Stimulated activated CD4-positive, alpha-beta T cell treated with anti-CD3 and anti-CD28 coated beads, Interleukin-15, amount 100 ng/mL, for 1 hour (primary cell): Measurements from ENCODE around the gene SFMBT2.
"Not testable (repeated sequence)": the region's sequence is repeated elsewhere in the genome, so short reads cannot be mapped to it uniquely, and the experiment has no call there.

Source experiments
- DNase-seq, 2 donors: peaks; one replicate each; pipeline ENCODE4 v3.0.0-alpha.2; 2020; ENCODE audit warnings: low read depth in 1 of 2, low spot score in 1 of 2

Gene SFMBT2

DNA sequence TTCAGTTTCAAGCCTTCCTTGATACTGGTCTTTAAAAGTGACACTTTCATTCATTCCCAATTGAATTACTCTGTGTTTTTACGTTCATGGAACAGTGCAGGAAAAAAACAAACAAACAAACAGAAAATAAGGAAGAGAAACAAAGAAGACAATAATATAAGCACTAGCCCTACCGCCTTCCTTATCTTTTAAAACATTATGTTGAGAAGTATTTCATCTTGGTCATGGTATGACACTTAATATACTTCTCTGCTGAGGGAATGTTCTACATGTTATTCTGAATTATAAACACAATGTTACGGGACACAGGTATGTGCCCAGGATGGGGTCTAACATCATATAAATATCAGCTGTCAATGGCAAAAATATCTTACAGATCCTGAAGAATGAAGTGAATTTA, 176.7 kb downstream of the SFMBT2 start:
- DNase-seq: no peak

DNA sequence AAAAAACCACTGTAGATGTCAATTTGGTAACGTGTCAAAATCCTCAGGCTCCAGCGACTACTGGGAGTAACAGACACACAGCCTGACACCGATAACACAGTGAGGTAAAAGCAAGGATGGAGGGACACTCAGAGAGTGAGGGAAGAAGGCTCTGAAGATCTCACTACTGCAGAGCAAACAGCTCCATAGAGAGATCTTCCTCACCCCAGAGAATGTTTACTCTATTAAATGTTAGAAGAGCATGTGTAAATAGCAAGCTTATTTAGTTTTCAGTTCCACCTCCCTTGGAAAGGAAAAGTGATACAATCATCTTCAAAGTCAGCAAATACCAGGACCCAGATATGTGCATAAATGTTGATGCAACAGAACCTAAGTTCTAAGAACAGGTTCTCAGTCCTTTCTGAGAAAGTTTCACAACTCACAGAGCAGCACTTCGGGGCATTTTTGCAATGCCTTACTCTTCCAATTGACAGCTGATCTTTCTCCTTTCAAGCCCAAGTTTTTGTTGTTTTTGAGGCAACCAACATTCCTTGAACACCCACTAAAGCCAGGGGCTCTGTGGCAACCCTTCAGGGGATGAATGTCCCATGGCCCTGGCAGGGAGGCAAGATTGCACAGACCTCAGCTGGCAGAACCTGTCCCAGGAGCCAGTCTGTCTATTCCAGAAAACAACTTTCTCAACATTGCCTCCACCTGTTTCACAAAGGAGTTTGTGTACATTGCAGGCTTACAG, 177.4 kb downstream of the SFMBT2 start:
- DNase-seq: no peak

DNA sequence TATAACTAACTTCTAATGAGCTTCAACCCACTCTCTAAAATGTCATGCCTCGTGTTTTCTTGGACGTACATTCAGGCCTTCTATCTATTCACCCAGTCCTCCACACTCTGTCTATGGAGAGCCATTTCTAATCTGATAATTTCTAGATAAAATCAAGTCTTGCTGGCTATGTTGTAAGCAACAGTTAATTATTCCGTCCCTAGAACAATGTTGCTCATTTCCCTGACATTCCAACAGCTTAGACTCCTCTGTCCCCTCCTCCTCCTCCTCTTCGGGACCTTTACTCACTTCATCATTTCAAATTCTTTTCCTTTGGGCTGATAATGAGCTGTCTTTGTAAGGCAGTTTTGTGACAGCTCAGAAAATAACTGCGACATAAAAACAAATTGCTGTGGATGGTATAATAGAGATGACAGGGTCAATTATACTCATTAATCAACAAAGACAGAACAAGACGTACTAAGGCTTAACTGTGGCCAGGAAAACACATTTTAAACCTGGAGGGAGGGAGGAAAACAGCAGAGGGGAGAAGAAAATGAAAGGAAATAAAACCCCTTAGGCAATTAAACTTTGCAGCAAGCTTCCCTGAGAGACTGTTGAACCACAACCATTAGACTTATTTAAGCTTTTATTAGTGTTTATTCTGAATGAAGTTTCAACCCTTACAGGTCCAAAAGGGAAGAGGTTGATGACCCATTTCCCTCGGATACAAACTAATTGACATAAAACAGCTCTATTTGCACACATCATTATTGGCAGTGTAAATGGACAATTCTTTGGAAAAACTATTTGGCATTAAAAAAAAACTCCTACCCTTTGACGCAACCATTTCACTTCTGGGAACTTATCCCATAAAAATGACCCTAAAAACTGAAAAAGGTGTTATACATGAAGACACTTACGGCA, 179.1 kb downstream of the SFMBT2 start:
- no peak for DNase-seq

DNA sequence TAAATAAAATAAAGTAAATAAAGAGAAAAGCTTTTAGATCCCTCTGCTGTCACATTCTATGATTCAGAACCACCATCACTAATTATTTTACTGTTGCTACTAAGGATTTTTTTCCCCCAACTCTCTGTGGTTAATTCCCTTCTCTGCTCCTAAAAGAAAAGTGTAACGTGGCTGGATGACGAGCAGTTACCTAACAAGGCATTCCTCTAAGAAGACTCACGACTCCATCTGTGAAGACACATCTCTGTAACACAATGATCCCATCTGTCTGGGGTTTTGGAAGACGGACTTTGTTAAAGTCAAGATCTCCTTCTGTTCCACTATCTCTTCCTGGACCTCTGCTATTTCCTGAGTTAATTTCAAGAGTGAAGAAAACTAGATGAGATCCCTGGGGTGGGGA, 179.9 kb downstream of the SFMBT2 start:
- DNase-seq: no peak

DNA sequence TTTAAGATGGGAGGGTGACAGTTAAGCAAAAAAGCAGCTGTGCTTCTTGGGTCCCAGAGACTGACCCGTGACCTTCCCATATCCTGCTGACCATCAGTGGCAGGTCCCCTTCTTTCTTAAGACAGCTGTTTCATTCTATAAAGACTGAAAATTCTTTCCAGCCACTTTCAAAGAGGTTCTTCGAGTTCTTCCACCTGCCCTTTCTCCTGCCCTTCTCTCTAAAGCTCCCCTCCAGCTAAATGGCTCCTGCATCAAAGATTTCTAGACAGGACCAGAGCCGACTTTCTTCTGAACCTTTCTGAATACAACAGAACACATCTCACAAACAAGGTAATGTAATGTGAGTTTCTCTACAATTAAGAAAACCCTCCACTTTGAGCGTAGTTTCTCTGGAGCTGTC, 180.8 kb downstream of the SFMBT2 start:
- no peak for DNase-seq

DNA sequence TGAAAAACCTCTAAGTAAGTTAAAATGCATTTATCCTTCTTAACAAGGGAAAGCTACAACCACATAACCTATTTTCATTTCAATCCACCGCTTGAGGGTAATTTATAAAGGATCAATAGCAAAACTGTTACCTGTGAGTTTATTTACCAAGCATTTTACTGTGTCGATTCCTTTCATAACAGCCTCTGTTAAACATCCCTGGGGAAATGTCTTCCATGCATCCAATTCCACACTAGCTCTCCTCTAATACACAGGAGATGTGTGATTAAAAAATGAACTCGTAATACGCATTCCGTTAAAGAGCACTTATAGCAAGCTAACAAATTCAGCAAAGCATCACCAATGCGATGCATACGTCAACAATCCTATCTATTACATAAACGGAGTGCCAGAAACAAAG, 185.7 kb downstream of the SFMBT2 start:
- no peak for DNase-seq

DNA sequence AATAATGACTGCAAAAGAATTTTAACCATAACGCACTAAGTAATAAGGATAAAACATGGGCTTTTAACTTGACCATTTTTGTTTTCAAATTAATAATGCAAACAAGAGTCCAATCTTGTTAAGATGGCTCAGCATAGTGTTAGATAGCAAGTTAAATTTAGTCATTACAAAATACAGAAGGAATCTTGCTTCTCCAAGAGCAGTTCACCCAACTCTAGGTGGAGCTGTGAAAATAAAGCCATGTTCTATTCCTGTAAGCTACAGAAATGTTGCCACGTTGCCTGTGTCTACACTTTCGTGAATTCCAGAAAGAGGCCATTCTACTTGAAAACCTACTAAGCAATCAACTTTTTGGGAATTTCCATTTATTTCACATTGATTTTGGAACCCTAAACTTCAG, 191.9 kb downstream of the SFMBT2 start:
- DNase-seq: no peak

DNA sequence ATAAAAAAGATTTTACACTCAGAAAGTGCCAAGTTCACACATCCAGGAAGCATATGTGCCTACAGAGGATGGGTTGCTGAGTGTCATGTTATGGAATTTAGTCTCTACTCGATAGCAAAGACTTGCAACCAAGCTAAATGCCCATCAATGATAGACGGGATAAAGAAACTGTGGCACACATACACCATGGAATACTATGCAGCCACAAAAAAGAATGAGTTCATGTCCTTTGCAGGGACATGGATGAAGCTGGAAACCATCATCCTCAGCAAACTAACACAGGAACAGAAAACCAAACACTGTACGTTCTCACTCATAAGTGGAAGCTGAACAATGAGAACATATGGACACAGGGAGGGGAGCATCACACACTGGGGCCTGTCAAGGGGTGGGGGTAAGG, 198.1 kb downstream of the SFMBT2 start:
- DNase-seq: not testable (repeated sequence)

DNA sequence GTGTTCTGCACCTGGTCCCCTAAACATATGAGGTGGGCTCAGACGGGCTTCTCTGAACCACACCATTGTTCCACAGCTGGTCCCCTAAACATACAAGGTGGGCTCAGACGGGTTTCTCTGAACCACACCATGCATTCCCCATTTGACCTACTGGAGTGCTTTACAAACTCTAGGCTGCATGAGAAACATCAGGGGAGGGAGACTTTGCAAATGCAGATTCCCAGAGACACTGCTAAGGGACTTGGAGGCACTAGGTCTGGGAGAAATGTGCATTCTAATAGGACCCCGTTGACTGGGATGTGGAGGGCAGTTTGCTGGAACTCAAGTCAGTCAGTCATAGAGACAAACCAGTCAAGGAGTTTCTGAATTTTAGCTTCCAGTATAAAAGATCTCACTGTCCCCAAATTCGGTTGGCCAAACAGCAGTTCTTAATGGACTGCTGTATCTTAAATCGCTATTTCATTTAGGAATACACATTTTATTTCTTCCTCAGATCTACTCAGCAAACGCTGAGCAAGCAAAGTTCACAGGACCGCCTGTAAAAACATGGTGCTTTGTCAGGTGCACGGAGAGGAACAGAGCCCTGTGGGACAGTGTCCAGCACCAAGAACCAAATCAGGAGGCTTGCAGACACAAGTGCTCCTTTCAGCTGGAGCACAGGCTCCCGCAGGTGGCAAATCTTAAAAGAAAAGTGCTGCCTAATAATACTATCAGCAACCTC, 198.8 kb downstream of the SFMBT2 start:
- DNase-seq: no peak

DNA sequence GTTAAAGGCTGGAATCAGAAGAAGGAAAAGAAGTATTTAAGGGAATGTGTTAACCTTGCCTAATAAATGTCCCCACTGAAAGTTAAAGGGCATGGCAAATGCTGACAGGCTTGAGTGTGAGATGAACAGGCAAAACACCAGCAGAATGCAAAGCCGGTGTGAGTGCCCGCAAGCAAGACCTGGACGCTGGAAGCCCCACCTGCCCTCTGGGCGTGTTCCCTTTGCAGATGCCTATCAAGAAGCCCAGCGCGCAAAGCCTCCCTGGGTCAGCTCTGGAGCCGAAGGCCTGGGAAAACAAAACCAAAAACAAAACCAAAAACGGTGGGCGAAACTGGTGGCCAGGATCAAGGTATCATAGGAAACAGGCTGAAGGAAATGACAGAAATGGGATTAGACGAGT, 200.3 kb downstream of the SFMBT2 start:
- no peak for DNase-seq

DNA sequence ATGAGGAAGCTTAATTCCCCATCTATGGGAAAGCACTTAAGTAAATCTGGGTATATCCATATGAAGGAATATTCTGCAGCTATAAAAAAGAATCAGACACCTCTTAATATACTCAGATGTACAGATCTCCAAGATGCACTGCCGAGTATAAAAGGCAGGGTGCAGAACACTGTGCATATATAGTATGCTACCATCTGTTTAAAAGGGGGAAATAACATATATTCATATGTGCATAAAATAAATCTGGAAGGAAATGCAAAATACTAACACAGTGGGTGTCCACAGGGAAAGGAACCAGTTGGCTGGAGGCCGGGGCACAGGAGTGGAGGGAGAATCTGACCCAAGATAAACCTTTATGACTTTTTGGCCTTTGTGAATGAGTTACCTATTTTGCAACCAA, 201.4 kb downstream of the SFMBT2 start:
- no peak for DNase-seq

DNA sequence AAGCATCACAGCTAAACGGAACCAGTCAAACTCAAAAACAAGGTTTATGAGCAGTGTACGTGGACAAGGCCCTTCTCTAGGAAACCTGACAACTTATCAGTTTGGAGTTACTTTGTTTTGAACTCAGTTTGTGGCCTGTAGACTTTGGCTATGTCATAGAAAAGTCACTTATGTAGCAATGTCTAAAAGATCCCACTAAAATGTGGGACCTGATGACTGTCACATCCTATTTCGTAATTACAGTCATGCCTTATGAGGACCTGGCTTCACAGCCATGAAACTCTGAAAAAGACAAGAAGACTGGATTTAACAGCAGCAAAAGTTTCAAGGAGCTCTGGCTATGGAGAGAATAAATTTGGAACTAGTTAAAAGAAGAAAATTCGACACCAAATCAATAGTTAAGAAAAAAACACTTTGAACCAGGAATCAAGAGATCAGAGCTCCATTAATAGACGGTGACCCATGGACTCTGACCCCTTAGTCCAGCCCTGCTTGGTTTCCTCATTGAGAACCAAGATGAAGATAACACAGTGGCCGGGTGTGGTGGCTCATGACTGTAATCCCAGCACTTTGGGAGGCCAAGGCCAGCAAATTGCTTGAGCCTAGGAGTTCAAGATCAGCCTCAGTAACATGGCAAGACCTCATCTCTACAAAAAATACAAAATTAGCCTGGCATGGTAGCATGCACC, 204.3 kb downstream of the SFMBT2 start:
- DNase-seq: no peak

DNA sequence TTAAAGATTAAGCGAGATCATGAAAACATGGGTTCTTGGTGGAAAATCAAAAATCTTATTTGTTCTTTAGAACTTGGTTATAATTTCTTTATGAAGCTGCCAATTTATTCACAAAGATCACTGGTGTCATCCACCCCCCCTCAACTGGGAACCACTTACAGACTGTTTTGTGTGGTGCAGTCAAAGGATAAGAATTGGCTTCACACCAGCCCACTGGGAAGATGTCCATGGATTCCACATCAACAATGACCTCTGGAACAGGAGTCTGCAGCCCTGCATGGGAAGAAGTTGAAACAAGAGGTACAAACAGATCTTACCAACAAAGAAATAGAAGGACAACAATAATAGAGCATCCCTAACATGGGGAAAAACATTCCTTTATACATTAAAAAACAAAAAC, 205.2 kb downstream of the SFMBT2 start:
- DNase-seq: no peak

DNA sequence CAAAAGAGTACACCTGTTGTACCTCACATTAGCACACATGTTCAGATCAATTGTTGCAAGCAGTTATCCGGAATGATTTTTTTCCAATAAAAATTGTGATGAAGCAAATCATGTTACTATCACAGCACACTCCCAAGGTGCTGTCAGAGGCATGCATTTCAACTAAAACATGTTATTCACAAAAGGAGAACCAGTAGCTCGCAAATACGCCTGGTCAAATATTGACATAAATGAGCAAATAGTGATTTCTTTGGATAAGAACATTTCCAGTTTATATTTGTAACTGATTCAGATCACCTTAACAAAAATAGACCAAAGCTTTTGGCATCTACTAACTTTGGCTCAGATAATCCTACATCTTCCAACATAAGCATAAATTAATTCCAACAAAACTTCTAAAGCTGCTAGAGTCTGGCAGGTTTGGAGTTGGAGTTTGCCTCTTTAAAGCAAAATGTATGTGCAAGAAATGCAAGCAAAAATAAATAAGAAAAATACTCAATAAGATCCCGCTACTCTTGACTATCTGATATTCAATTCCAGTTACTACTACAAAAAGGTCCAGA, 208.0 kb downstream of the SFMBT2 start:
- no peak for DNase-seq

DNA sequence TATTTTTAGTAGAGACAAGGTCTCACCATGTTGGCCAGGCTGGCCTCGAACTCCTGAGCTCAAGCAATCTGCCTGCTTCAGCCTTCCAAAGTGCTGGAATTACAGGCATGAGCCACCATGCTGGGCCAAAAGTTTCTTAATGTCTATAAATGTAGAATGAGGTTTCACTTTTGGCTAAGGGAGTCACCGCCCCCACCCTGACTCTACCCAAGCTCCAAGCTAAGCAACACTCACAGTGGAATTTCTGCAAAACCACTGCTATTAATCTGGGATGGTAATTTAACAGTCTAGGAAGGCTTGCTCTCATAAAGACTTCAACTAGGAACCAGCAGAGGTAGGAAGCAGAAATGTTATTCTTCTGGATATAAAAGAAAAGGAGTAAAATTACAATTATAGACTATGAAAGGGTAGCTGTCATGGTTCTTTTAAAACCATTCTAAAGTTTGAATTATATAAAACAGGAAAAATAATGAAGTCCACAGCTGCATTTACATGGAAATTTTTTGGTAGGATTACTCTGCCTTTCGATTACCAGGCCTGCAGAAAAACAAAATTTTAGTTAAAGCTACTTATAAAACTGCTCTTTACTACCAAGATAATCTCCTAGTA, 211.6 kb downstream of the SFMBT2 start:
- no peak for DNase-seq

DNA sequence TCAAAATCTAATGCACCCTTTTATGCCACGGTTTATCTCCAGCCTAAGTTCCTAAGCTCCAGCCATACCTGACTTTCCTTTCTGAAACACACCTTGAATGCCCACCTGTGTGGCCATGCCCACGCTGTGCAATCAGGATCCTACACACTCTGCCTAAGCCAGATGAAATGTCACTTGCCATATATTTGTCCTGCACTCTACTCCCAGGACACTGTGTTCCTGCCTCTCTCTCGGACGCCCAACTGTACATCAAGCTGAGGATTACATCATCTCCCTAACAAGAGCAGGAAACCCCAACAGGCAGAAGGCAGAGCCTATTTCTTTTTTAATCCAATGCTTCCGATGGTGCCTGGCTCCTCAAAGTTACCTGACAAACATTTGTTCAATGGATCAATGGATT, 214.6 kb downstream of the SFMBT2 start:
- no peak for DNase-seq

DNA sequence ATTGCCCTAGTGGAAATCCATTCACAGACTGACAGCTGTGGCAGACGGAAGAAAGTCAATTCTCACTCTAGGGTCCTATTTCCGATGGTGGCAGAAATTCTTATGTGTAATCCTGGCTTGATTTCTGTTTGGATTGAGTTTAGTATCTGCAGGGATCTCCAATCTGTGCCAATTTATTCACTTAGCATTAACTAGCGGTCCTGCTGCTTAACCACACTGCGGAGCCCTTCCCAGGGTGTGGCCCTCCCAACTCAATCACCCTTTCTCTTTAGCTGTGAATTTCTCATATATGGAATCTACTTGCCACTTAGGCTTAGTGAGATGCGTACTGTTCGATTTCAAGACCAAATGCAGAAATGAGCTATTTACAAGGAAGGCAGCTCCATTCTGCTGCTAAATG, 215.7 kb downstream of the SFMBT2 start:
- DNase-seq: no peak

DNA sequence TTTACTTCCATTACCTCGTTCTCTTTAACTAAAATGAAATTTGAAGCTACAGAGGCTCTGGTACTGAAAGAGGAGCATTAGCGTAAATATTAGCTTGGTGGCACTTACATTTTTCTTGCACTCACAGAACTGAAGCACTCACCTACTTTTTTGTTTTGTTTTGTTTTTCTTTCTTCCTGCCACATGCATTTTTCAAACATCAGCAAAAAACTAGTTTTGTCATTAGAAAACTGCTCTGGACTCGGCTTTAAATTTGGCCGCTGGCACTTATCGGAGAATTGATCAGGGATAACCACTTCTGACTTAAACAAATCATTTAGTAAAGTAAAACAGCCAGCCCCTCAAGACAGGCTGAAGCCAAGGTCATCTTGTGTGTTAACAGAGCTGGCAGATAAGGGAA, 216.3 kb downstream of the SFMBT2 start:
- DNase-seq: no peak

DNA sequence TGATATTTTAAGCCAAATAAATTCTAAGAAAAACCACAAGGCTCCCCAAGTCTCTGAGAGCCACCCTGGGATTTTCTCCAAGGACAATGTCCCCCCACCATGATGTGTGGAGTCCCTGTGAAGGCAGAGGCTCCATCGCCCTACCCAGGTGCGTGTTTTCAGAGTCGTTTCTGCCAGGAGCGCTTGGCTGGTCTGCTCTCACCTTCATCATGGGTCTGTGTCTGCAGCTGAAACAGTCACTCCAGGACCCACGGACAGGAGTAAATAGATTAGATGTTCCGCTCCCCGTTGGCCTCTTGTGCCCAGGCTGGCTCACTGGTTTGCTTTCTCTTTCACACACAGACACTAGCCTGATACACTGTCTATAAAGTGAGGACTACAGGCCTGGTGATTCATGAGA, 217.5 kb downstream of the SFMBT2 start:
- DNase-seq: peak; percentile 10 to 22

DNA sequence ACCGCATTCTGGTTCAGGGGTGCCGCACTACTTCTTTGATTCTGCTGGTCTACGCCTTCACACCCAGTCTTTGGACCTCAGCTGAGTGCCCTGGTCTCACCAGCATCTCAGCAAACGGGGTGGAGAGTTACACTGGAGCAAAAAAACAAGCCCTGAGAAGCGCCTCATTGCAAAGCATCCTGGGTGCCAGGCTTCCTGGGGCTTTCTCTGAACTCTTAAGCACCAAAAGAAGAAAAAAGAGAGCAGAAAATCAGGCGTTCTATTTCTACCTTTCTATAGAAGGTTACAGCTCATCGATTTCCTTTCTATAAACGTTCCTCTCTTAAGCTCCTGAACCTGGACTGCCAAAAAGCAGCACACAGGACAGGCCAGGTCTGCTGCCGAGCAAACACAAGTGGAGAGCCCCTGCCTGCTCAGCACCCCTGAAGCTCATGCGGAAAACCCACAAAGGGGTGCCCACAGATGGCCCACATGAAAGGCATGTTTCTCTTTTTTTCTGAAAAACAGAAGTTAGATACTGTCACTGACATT, 217.9 kb downstream of the SFMBT2 start:
- peak; percentile 14 to 43 for DNase-seq
